ENCODE data around the gene CLSTN1.

DNA sequence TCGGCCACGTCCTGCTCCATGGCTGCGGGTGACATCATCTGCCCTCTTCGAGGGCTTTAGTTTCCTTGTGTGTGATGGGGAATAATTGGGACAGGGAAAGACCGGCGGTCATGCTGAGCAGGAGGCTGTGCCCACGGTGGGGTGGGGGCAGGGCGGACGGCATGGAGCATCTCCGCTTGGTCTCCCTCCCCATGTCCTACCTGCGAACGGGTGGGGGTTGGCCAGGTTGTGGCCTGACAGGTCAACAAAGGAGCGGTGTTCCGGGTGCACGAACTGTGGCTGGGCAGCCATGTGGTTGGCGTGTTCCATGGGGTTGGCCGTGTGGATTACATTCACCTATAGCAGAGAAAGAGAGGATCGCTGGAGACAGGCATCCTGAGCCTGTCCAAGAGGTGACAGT lies 92.2 kb downstream of the CLSTN1 start:
- TF ChIP-seq ISL1 (CRISPR knock-in tag; IDR thresholded peaks at IDR 0.05): no peak
- TF ChIP-seq, protein P1, sequence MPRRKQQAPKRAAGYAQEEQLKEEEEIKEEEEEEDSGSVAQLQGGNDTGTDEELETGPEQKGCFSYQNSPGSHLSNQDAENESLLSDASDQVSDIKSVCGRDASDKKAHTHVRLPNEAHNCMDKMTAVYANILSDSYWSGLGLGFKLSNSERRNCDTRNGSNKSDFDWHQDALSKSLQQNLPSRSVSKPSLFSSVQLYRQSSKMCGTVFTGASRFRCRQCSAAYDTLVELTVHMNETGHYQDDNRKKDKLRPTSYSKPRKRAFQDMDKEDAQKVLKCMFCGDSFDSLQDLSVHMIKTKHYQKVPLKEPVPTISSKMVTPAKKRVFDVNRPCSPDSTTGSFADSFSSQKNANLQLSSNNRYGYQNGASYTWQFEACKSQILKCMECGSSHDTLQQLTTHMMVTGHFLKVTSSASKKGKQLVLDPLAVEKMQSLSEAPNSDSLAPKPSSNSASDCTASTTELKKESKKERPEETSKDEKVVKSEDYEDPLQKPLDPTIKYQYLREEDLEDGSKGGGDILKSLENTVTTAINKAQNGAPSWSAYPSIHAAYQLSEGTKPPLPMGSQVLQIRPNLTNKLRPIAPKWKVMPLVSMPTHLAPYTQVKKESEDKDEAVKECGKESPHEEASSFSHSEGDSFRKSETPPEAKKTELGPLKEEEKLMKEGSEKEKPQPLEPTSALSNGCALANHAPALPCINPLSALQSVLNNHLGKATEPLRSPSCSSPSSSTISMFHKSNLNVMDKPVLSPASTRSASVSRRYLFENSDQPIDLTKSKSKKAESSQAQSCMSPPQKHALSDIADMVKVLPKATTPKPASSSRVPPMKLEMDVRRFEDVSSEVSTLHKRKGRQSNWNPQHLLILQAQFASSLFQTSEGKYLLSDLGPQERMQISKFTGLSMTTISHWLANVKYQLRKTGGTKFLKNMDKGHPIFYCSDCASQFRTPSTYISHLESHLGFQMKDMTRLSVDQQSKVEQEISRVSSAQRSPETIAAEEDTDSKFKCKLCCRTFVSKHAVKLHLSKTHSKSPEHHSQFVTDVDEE (CRISPR knock-in tag; IDR thresholded peaks at IDR 0.05): no peak
- no peak for TF ChIP-seq ZFP30 (CRISPR knock-in tag; IDR thresholded peaks at IDR 0.05)
